8988T (cell line): ENCODE results near the gene DAZAP1.

ENCODE experiments used
- DNase-seq: peaks from one replicate; pipeline ENCODE4 v3.0.0; 2011

DAZAP1 gene

GRCh38 chr19:1377176-1377964 is 30.0 kb upstream of the DAZAP1 start:
- no peak for DNase-seq

- DNase-seq, result no peak
Measured at GRCh38 chr19:1377965-1378785, 29.2 kb upstream of the DAZAP1 start.

GRCh38 chr19:1379126-1379905 is 28.1 kb upstream of the DAZAP1 start:
- DNase-seq, result no peak

DNA sequence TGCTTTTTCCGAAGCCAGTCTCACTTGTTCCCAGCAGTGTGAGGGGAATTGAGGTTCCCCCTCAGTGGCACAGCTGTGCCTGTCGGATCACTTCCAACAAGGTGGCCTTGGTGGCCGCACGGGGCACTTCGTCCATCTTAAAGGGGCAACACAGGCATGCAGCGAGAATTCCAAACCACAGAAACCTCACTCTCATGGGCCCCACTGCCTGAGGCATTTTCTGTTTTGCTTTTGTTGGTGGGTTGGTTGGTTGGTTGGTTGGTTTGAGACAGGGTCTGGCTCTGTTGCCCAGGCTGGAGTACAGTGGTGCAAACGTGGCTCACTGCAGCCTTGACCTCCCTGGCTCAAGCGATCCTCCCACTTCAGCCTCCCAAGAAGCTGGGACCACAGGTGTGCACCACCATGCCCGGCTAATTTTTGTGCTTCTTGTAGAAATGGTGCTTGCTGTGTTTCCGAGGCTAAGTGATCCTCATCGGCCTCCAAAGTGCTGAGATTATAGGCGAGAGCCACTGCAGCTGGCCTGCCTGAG is 27.4 kb upstream of the DAZAP1 start:
- DNase-seq, result no peak

GRCh38 chr19:1382250-1382649 is 25.1 kb upstream of the DAZAP1 start:
- DNase-seq, result no peak

DNA sequence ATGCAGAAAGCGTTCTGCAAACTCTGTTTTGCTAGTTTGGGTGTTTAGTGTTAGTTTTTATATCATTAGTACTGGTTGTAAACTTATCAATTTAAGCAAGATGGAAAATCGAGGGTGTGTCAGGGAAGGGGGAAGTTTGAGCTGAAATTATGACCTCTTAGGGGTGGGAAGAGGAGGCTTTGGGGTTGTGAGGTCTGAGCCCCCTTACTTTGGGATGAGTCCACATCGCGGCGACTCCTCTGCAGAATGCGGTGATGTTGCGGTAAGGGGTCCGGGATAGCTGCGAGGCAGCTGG is 24.4 kb upstream of the DAZAP1 start:
- no peak for DNase-seq

- DNase-seq, result peak; percentile 53
Measured at GRCh38 chr19:1383312-1384084, 23.9 kb upstream of the DAZAP1 start, which contains the start of gene NDUFS7. Gene NDUFS7 (plus strand): TSS chr19:1383907. CDS start chr19:1383927, 20 bp downstream.

- no peak for DNase-seq
Measured at GRCh38 chr19:1384085-1384462, 23.3 kb upstream of the DAZAP1 start.

DNA sequence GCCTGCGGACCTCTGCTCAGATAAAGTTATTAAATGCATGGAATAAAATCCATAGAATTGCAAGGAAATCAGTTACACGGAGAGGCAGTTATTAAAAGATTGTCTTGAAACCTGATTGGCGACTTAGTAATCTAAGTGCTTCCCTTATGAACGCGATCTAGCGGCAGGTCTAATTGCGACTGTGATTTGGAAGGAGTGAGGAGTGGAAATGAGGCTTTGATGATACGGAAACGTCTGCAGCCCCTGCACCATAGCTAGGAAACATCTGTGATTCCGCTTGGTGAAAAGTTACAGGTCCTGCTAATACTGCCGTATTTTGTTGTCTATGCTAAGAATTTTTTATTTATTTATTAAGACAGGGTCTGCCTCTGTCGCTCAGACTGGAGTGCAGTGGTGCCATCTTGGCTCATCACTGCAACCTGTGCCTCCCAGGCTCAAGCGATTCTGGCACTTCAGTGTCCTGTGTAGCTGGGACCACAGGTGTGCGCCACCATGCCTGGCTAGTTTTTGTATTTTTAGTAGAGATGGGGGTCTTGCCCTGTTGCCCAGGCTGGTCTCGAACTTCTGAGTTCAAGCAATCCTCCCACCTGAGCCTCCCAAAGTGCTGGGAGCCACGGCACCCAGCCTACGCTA is 22.8 kb upstream of the DAZAP1 start:
- no peak for DNase-seq

DNA sequence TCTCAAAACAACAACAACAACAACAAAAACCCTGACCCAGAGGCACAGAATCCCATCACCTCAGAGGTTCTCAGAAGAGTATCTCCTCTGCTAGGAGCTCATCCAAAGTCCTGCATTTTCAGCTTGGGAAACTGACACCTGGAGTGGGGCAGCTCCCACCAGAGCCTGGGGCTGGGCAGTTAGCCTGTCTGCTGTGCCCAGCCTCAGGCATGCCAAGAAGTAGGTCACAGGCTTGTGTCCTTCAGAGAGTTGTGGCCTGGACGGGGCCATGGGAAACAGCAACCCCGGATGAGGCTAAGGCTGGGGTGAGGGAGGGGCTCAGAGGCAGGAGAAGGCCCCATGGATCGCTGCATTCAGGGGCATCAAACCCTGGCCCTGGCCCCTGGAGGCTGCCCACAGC is 21.6 kb upstream of the DAZAP1 start:
- DNase-seq, result no peak

GRCh38 chr19:1386945-1387683 is 20.3 kb upstream of the DAZAP1 start:
- DNase-seq, result no peak

DNA sequence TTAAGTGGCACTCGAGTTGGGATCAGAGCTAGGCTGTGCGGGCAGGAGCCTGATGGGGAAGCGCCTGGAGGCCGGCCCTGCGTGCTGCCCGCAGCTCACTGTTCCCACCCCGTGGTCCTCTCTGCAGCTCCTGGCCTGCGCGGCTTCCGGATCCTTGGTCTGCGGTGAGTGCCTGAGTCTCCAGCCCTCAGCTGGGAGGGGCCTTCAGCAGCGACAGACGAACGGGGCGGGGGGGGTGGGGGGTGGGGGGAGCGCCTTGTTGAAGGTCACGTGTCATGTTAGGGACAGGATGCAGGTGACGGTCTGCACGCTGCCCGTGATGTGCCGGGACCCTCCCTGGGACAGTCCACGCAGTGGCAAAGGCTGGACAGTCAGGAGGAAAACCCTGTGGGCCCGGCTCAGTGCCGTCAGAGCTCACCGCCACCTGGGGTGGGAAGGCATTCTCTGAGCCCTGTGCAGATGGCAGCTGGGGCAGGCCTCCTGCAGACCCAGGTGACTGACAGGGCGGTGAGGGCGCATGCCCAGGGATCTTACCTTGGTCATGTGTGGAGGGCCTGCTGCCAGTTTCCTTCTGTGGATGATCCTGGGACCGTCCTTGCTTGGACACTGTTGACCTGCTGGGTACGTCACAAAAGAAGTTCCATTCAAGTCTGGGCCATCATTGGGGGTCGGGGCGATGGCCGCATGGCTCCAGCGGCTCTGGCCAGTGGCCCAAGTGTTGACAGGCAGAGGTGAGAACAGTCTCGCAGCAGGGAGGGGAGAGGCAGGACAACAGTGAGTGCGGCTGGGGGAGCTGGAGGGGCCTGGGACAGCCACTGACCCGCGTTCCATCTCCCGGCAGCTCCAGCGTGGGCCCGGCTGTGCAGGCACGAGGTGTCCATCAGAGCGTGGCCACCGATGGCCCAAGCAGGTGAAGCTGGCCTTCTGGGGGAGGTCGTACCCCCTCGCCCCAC is 19.4 kb upstream of the DAZAP1 start:
- DNase-seq, result no peak

- DNase-seq, result no peak
Measured at GRCh38 chr19:1388637-1389026, 18.8 kb upstream of the DAZAP1 start.

DNA sequence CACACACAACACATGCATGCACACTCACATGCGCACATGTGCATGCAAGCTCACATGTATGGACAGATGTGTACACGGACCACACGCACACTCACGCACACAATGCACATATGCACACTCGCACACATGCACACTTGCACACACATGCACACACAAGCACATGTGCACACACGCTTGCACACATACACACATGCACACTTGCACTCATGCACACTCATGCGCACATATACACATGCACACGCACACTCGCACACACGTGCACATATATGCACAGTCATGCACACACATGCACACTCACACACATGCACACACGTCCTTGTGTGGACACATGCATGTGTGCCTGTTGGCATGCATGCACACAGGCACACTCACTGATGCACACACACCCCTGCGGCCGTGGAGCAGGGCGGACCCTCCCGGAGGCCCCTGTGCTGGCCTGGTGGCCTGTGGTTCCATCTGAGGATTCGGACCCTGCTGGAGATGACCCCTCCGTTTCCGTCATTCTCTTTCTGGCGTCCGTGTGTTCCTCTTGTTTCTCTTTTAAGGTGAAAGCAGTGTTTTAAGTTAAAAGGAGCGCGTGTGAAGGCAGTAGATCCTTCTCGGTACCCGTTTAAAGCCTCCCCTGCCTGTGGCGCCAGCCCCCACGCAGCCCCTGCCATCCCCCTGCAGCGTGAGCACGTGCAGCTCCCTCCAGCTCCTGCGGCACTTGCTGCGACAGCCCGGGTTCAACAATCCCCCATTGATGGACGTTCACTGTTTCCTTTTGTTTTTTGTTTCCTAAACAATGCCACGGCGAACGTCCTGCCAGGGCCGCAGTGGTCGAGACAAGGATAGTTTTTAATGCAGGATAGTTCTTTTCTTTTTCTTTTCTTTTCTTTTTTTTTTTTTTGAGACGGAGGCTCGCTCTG is 18.1 kb upstream of the DAZAP1 start:
- DNase-seq, result no peak

DNA sequence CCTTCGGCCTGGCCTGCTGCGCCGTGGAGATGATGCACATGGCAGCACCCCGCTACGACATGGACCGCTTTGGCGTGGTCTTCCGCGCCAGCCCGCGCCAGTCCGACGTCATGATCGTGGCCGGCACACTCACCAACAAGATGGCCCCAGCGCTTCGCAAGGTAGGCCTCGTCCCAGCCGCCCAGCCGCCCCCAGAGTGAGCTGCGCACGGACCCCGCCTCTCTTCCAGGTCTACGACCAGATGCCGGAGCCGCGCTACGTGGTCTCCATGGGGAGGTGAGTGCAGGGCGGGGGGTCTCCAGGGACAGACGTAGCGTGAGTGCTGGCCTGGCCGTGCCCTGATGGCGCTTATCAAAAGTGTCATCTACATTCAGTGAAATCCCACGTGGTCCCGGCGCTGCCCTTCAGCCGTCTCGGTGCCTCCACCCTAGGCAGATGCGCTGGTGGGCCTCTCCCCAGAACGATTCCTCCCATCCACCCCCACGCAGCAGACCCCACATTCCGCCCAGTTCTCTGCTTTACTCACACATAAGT is 16.4 kb upstream of the DAZAP1 start:
- DNase-seq, result no peak

- no peak for DNase-seq
Measured at GRCh38 chr19:1392407-1392806, 15.0 kb upstream of the DAZAP1 start.

GRCh38 chr19:1392939-1393530 is 14.4 kb upstream of the DAZAP1 start:
- no peak for DNase-seq

GRCh38 chr19:1393841-1394240 is 13.5 kb upstream of the DAZAP1 start:
- no peak for DNase-seq
